Measurements from ENCODE around the gene PRDM16.

GRCh38 chr1:3255680-3256079, 186.7 kb downstream of the PRDM16 start:
- TF ChIP-seq CTCF (conservative IDR thresholded peaks at IDR 0.05; ENCODE audit: low read depth in 2 of 2): no peak
- no peak for TF ChIP-seq POLR2AphosphoS5 (IDR thresholded peaks at IDR 0.05; ENCODE audit: low read depth)
- no peak for TF ChIP-seq JUNB (IDR thresholded peaks at IDR 0.05; ENCODE audit: unreplicated experiment)
- TF ChIP-seq ZNF114 (CRISPR knock-in tag; IDR thresholded peaks at IDR 0.05): no peak
- no peak for TF ChIP-seq REST (IDR thresholded peaks at IDR 0.05; ENCODE audit: unreplicated experiment)
- no peak for TF ChIP-seq EZH2phosphoT487 (IDR thresholded peaks at IDR 0.05; ENCODE audit: unreplicated experiment)
- TF ChIP-seq CREB1 (CRISPR knock-in tag; IDR thresholded peaks at IDR 0.05; ENCODE audit: low read depth): no peak
- no peak for TF ChIP-seq ETS1 (IDR thresholded peaks at IDR 0.05)
- no peak for TF ChIP-seq STAT1 (IDR thresholded peaks at IDR 0.05; ENCODE audit: unreplicated experiment)
- no peak for TF ChIP-seq EZH2 (IDR thresholded peaks at IDR 0.05; ENCODE audit: low read depth, unreplicated experiment)
- no peak for TF ChIP-seq ZNF462 (CRISPR knock-in tag; IDR thresholded peaks at IDR 0.05)
- no peak for TF ChIP-seq ZNF331 (CRISPR knock-in tag; IDR thresholded peaks at IDR 0.05; ENCODE audit: low read depth)
- TF ChIP-seq NANOG (IDR thresholded peaks at IDR 0.05; ENCODE audit: borderline replicate concordance): no peak

Data from GM23338 (cell line).